GM19455 (cell line): Measurements from ENCODE around the gene STX16.

Source experiments
- ATAC-seq: cut with Tn5 transposase; IDR thresholded peaks from one replicate; pipeline ENCODE4 v1.9.1; 2021; ENCODE audit not compliant: unreplicated experiment

Gene STX16

DNA sequence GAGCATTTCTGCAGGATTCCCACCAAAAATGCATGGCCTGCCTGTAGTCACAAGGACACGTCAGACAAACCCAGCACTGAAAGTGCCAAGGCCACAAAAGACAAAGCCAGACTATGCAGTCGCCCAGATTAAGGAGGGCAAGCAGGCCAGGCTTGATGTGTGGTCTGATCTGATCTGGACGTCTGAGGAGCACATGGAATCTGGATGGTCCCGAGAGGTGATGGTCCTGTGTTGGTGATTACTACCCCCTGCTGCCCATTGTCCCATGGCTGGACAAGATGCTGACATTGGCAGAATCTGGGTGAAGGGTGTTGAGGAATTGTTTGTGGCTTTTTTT lies 58.6 kb downstream of the STX16 start:
- no peak for ATAC-seq

DNA sequence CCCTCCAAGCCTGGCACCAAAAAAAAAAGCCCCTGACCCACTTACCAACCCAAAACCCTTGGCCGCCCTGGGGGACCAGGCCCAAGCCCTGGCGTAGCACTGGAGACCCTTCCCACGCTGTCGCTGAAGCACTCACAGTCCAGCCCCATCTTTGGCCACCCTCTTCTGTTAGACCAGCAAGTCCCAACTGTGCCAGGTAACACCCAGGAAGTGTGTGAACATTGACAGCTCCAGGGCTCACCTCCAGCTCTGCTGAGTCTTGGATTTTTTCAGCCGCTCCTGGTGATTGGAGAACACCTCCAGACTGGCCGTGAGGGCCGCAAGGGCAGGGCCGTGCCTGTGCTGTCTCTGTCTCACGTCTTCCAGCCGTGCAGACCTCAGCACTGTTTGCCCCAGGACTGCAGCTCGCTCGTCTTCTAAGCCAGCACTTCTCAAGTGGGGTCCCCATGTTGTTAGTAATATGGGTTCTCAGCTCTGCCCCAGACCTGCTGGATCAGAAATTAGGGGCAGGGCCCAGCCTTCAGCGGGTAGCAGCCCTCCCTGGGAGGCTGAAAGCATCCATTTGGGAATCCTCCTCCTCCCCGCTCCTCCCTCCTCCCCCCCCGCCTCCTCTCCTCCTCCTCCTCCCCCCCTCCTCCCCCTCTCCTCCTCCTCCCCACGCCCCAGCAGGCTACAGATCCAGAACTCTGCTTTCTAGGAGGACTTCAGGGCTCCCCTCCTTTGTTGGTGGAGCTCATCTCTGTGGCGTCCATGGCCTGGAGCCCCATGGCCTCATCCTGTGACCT lies 59.6 kb downstream of the STX16 start:
- ATAC-seq, result no peak

DNA sequence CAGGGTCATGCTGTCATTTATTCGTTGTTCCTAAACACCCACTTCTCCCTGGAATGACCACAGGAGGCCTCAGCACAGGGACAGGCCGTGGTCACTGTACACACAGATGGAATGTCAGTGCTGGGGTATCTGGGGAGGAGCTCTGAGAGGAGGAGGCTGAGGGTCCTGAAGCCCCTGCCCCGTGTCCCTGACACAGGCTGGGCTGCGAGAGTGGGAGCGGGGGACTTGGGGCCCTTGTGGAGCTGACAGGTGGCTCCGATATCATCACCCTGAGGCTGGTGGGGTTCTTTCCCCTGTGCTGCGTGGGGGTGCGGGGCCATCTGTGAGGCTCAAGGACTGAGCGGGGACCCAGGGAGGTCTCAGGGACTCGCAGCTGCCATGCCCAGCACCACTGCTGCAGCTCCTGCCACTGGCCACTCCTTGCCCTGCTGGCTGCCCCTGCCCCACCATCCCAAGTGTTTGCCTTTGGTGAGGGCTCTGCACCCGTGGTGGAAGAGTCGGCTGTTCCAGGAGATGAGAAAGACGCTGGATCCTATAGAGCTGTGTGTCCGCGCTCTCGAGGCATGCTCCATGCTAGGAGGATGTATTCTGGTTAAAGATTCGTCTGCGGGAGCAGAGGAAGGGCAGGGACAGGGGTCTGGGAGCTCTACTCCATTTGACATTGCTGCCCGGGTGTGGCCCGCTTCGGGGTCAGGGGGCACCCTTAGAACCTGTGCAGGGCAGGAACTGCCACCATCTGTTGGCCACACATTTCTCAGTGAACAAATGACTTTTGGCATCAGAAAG lies 60.4 kb downstream of the STX16 start:
- no peak for ATAC-seq

DNA sequence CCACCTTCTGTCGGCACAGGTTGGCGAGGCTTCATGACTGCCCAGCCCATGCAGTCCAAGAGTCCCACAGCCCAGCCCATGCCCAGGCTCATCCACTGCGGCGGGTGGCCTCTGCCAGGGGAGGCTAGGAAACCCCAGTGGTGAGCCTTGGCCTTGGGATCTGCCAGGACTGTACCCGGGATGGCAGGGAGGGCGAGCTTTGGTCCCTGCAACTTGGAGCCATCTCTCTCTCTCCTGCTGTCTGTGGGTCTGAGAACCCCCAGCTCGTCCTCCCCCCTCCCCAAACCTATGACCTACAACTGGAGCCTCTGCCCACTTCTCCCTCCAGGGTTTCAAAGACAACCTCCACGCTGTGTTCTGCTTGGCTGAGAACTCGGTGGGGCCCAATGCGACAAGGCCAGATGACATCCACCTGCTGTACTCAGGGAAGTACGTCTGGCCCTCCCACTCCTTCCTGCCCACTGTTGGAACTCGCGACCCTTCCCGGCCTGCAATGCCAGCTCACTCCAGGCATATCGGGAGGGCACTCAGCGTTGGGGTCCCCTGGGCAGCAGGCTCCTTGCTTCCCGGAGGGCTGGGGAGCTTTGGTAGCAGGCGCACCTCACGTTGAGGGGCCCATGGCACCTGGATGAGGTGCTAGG lies 61.2 kb downstream of the STX16 start:
- ATAC-seq, result no peak

DNA sequence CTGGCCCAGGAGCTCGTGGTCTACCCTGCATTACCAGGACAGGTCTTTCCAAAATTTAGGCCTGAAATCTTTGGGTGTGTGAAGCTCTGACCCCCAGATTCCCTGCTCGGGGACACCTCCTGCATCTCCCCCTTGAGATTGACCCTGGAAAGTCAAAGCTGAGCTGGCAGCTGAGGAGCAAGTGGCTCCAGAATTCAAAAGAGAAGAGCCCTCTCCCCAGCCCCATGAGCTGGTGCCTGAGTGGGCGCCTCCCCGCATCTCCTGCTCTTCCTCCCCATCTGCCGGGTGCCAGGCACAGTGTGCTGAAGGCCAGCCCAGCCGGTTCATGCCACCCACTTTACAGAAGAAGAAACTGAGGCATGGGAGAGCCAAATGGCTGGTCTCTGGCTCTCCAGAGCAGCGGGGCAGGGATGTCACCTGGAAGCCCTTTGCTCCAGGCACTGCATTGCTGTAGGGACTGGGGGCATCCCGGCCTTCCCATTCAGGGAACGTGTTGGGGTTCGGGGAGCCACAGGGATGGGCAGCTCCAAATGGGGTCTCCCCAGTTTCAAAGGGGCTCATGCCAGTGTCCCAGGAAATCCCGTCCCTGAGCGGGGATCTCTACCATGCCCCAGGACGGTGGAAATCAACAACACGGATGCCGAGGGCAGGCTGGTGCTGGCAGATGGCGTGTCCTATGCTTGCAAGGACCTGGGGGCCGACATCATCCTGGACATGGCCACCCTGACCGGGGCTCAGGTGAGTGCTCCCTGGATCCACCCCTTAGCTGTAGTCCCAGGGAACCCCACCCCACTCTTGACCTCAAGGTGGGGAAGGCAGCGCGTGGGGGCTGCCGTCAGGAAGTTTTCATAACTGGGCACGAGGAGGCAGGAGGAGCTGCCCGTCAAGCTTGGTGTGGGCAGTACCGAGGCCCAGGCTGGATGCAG lies 62.0 kb downstream of the STX16 start:
- ATAC-seq, result no peak

DNA sequence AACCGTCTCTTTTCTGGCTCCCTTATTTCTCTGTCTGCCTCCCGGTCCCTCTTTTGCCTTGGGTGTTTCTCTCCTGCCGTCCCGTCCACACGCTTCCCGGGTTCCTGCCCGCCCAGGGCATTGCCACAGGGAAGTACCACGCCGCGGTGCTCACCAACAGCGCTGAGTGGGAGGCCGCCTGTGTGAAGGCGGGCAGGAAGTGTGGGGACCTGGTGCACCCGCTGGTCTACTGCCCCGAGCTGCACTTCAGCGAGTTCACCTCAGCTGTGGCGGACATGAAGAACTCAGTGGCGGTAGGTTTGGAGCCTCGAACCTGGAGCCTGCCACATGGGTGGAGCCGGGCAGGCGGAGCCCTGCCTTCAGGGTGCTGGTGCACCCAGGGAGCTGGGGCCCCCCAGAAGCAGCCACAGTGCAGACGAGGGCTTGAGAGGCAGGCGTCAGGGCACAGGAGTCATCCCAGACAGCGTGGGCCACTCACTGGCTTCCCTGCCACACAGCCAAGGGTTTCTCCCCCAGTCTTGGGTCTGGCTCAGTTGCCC lies 62.8 kb downstream of the STX16 start:
- no peak for ATAC-seq

DNA sequence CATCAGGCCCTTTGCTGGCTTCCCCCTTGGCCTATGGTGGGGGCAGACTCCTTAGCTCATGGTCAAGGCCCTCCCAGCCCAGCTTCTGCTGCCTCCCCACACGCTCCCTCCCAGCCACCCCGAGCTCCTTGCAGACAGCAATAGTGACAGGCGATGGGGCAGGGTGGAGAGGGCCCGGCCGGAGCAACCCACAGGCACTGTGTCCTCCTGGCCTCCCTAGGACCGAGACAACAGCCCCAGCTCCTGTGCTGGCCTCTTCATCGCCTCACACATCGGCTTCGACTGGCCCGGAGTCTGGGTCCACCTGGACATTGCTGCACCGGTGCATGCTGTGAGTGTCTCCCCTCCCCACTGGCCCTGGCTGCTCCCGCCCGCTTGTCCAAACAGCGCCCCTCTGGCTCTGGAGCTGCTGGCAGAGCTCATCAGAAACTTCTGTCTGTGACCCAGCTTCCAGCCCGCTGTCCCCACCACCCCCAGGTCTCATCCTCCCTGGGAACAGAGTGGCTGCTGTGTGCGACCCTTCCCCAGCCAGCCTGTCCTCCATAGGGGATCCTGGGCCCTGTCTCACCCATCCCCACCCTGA lies 63.3 kb downstream of the STX16 start:
- no peak for ATAC-seq

DNA sequence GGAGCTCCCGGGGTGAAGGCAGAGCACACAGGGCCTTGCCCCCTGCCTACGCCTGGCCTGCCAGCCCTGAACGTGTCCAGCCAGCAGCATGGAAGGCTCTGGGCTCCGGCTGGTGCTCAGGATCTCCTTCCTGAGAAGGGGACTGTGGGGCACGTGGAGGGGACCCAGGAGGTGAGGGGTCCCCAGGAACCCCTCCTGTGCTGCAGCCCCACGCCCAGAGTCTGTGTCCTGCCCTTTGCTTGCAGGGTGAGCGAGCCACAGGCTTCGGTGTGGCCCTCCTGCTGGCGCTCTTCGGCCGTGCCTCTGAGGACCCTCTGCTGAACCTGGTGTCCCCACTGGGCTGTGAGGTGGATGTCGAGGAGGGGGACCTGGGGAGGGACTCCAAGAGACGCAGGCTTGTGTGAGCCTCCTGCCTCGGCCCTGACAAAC lies 63.9 kb downstream of the STX16 start:
- ATAC-seq, result no peak

DNA sequence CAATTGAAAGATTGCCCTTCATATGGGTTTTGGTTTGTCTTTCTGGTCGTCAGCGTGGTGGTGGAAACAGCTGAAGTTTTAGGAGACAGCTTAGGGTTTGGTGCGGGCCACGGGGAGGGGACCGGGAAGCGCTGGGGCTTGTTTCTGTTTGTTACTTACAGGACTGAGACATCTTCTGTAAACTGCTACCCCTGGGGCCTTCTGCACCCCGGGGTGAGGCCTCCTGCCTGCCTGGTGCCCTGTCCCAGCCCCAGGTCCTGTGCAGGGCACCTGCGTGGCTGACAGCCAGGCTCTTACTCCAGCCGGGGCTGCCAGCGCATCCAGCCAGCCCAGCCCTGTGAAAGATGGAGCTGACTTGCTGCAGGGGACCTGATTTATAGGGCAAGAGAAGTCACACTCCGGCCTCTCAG lies 64.3 kb downstream of the STX16 start:
- no peak for ATAC-seq

DNA sequence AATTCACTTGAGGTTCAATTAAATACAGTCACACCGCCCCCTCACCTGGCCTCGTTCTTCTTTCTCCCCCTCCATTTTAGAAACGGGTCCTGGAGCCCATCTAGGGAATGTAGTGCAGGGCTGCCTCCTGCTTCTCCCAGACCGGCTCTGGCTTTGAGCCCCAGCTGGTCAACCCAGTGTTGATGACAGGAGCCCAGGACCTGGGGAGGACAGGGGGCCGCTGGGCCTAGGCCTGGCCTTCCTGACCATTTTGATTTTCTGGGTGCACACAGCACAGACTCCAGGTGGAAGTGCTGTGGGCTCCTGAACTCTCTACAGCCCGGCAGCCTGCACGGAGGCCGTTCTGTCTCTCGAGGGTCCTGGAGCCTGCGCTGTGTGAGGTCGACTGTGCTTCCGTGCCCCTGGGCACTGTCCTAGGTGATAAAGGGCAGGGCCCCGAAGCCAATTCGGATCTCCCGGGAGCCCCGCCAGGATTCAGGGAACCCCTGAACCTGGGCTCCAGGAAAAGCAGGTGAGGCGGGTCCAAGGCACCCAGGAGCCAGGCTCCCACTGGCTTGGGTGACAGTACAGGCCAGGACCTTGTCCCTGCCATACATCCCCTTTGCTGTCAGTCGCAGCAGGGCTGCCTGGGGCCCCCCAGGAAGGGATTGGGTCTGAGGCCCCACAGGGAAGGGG lies 64.9 kb downstream of the STX16 start:
- no peak for ATAC-seq

DNA sequence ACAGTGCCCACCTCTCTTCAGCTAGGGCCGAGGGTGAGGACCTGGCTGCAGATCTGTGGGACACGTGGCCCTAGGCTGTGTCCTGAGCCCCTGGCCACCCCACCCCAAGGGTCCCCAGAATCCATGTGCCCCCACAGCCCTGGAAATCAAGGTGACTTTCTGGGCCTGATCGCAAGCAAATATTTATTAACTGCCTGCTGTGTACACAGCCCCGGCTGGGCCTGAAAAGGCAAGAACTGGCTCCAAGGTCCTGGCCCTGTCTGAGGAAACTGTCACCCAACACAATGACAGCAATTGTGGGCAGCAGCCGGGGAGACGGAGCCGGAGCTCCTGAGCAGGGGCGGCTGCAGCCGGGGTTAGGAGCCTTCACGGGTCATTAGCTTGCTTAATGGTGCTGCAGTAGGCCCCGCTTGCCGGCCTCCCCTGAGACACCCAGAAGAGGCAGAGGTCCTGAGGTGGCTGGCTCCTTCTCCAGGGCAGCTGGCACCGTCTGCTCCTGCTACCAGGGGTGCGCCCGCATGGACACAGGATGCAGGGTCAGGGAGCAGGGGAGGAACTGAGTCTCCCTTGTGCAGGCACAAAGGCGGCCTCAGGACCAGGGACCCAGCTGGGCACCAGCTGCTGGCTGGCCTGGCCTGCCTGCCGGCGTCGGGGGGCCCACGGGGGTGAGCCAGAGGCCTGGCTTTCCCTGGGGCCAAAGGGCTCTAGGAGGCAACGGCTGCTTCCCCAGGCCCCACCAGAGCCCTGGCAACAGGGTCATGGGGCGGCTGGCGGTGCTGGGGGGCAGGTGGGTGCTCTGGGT lies 65.6 kb downstream of the STX16 start:
- ATAC-seq, result no peak

DNA sequence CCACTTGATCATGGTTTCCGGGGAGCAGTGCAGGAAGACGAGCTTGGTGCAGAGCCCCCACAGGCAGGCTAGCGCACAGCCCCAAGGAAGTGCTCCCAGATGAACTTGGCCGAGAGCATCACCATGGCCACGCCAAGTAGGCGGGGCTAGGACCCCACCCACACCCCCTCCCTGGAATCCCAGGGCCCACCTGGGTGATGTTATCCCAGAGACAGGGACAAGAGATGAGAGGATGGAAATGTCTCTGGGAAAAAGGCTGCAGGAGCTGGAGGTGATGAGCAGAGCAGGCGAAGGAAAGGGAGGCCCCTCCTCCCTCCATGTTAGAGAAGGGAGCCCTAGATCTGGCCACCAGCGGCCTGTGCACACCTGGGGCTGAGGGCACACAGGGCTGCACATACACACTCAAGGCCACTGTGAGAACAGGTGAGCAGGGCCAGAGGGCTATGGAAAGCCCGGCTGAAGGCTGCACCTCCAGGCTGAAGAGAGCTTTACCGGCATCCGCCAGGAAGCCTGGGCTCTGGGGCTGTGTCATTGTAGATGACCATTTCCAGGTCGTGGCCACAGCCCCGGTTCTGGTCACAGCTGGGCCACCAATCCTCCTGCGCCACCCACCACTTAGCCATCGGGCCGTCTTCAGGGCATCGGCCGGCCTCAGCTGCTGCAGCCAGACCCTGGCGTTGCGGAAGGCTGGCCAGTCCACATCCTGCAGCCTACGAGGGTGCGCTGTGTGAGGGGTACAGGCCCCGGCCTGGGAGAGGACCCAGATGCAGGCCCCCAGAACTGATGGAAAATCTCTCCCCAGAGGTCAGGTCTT lies 66.4 kb downstream of the STX16 start:
- no peak for ATAC-seq

DNA sequence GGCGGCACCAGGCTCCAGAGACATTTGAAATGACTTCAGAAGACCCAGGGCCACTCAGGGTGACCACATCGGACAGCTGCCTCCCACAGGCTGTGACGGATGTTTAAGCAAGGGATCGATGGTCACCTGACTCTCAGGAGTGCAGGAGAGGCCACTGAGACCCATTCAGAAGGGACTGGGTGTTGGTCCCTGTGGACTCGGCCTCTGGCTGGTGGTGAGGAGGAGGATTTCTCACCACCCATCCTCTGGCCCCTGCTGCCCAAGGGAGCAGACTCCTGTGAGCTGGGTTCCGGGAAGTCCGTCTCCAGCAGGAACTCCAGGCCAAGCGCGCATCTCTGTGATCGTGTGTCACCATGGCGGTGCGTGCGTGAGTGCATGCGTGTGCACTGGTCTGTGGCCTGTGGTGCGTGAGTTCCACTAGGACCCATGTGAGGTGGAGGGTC lies 67.1 kb downstream of the STX16 start:
- no peak for ATAC-seq

DNA sequence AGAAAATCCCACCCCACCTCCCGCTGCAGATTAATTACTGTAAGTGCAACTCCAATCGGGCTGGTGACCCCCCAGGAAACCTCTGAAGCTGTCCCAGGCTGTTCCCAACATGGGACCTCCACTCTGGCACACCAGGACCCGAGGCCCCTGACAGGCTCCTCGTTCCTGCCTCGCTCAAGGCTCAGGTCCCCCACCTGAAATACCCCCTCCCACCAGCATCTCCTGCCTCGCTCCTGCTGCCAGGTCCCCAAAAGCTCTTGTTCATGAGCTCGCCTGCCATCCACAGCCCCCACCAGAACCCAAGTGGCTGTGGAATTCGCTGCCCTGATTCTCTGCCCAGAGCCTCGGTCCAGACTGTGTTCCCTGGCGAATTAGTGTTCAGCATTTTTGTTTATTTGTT lies 67.6 kb downstream of the STX16 start:
- no peak for ATAC-seq

DNA sequence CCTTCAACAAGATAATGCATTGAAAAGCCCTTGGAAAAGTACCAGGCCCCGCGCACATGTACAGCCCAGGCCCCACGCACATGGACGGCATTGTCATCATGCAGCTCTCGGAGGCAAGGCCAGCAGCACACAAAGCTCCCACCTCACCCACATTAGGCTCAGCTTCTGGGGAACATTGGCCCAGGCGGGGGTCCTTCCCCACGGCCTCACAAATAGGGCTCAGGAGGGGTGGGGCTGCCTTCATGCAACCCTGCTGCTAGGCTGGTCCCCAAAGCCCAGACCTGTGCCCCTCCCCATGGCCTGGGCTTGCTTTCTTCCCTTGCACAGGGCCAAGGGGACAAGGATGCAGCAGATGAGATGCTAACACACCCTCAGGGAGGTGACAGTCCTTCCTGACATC lies 68.2 kb downstream of the STX16 start:
- no peak for ATAC-seq

DNA sequence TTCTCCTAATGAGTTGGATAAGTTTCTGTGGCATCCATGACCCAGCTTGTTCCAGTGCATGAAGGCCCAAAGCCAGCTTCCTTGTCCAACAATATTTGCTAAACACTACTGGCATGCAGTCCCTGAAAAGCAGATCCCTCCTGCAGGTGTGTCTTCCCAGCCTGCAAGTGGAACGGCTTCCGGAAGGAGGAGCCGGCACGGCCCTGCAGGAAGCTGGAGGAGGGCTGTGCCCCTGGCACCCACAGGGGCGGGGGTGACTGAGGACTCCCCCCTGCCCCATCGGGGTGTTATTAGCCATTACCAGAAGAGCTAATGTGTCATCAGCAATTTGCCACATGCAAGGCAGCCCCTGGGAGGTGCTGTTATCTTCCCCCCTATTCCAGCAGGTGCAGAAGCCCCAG lies 68.9 kb downstream of the STX16 start:
- no peak for ATAC-seq

DNA sequence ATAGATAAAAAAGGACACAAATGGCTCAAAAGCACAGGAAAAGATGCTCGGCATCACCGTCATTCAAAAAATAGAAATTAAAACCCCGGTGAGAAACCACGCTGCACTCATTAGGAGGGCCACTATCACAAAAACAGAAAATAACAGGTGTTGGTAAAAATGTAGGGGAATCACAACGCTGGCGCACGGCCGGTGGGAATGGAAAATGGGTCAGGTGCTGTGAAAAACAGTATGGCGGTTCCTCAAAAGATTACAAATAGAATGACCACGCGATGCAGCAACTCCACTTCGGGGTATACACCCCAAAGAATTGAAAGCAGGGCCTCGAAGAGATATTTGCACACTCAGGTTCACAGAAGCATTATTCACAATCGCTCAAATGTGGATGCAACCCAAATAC lies 69.8 kb downstream of the STX16 start:
- no peak for ATAC-seq
